Esophagus muscularis mucosa (tissue), 4 donors: ENCODE data around the gene AHSG.

Source experiments
- CTCF ChIP-seq, 3 experiments: fragments of 200-600 bp in 2 of 3; fragments of 450-650 bp in 1 of 3; sonication (generic) in 2 of 3; IDR thresholded peaks; one replicate each; pipeline ENCODE4 v1.5.1; 2017 to 2019; ENCODE audit warnings: antibody characterized with exemption in 3 of 3, mild to moderate bottlenecking in 2 of 3, moderate library complexity in 1 of 3
- EP300 ChIP-seq: sonication (generic); formaldehyde crosslinking; IDR thresholded peaks from one replicate; pipeline ENCODE4 v1.6.1; 2017; ENCODE audit warnings: antibody characterized with exemption
- POLR2A ChIP-seq: fragments of 450-650 bp; IDR thresholded peaks from one replicate; pipeline ENCODE4 v1.6.1; 2017; ENCODE audit warnings: antibody characterized with exemption, moderate library complexity, mild to moderate bottlenecking, low read depth
- POLR2AphosphoS5 ChIP-seq, 2 donors: sonication (generic); formaldehyde crosslinking; IDR thresholded peaks; one replicate each; pipeline ENCODE4 v1.6.1; 2017; ENCODE audit warnings: antibody characterized with exemption in 2 of 2

DNA sequence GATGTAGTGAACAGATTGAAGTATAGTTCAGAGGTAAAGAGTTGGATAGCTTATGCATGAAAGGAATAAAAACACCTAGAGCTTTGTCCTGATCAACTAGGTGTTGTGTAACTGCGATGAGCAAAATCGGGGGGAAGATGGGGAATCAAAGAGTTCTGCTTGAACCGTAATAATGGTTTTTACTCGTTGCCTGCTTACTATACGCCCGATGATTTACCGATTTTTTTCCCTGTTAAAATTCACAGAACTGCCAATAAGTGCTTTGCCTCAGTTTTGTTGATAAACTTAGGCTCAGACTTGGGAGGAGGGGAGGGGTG lies 43.1 kb upstream of the AHSG start:
- TF ChIP-seq POLR2AphosphoS5 (IDR thresholded peaks at IDR 0.05) = no peak
- no peak for TF ChIP-seq CTCF (IDR thresholded peaks at IDR 0.05)
- no peak for TF ChIP-seq EP300
- no peak for TF ChIP-seq POLR2A
